ENCODE data around the gene SBK2.

GRCh38 chr19:55503157-55503501, 33.8 kb downstream of the SBK2 start:
- TF ChIP-seq CTCF (conservative IDR thresholded peaks at IDR 0.05 in 1 of 2, IDR thresholded peaks at IDR 0.05 in 1 of 2; ENCODE audit: extremely low read depth in 1 of 2, insufficient read depth in 1 of 2, low read depth in 1 of 2, low read length in 2 of 2) (no peak), EZH2 (IDR thresholded peaks at IDR 0.05; ENCODE audit: borderline replicate concordance, low read length) (no peak)
